Measurements from ENCODE around the gene CDC42BPG. TPM values are rescaled to one million over a fixed set of nuclear protein-coding genes. Genes with fewer than 3 reads are reported as not detected.

The CDC42BPG gene
- total RNA-seq, 1 experiment from 2014 or later, result 30.1 TPM

GRCh38 chr11:64874308-64875240 lies 30.1 kb upstream of the CDC42BPG start:
- ChIA-PET CTCF (interaction anchor here (0.7 to 1.1 kb wide), 2 partner anchors 13 to 14 kb away, joined by 3 read pairs; no protein-coding TSS in a partner anchor), POLR2A (interaction anchor here (1.7 to 5.5 kb wide), 2 partner anchors 10 to 28 kb away, joined by 6 to 36 read pairs; partner anchors contain the start of gene CDC42BPG), RAD21 (ENCODE audit: low non-redundant PET in 1 of 2, low total read pairs in 2 of 2, uncharacterized antibody in 2 of 2, unreplicated experiment in 2 of 2) (no interaction called here)
- H3K9ac ChIP-seq (ENCODE audit: low read length), result no peak overlapping the region
- H3K36me3 ChIP-seq (ENCODE audit: control insufficient read depth in 1 of 2, insufficient read depth in 2 of 2, low read length in 2 of 2), result peaks cover 19 to 47% of the 10 kb centered on the region in 2 experiments
- DNase-seq (ENCODE audit: low read depth, low spot score) (no peak), ATAC-seq (no peak)
- H3K9me2 ChIP-seq (ENCODE audit: insufficient read depth), result no peaks in the 10 kb centered on the region
- H4K20me1 ChIP-seq (ENCODE audit: insufficient read depth), result no peaks in the 10 kb centered on the region
- no TSS peak for BruUV-seq (replicated peaks)
- H2AFZ ChIP-seq (ENCODE audit: low read depth, low read length, poor library complexity, severe bottlenecking), result no peak overlapping the region
- no peak overlapping the region; the same call in 1 of the 2 replicates for H3K27ac ChIP-seq (ENCODE audit: low read depth, low read length)
- no peaks in the 10 kb centered on the region for H3K27me3 ChIP-seq (ENCODE audit: insufficient read depth, low read length)
- no peaks in the 10 kb centered on the region for H3K9me3 ChIP-seq (ENCODE audit: control insufficient read depth in 1 of 2, insufficient read depth in 1 of 2, low read depth in 1 of 2, low read length in 2 of 2)
- H3K79me2 ChIP-seq (ENCODE audit: insufficient read depth, low read length), result peaks cover 86% of the 10 kb centered on the region
- no peak overlapping the region for H3K4me2 ChIP-seq (ENCODE audit: low read length)
- TF ChIP-seq YY1 (IDR thresholded peaks at IDR 0.05; ENCODE audit: extremely low read depth, insufficient replicate concordance, low read depth, low read length) (no peak), CEBPB (IDR thresholded peaks at IDR 0.05; ENCODE audit: low read depth) (no peak), SRF (IDR thresholded peaks at IDR 0.05; ENCODE audit: low read depth) (no peak), ZFX (IDR thresholded peaks at IDR 0.05) (no peak), ZNF274 (IDR thresholded peaks at IDR 0.05; ENCODE audit: low read depth, low read length) (no peak), REST (IDR thresholded peaks at IDR 0.05; ENCODE audit: low read depth) (no peak), ZBTB33 (IDR thresholded peaks at IDR 0.05; ENCODE audit: extremely low read depth, insufficient replicate concordance, low read length) (no peak)
- intact Hi-C loops (cut with micrococcal nuclease), result no loop called here
- H3K4me3 ChIP-seq (replicated peaks in 1 of 2; ENCODE audit: low read depth in 1 of 2, low read length in 2 of 2), result no peak overlapping the region
- H3K4me1 ChIP-seq (ENCODE audit: control insufficient read depth in 1 of 2, insufficient read depth in 2 of 2, low read length in 2 of 2), result peaks cover 19 to 55% of the 10 kb centered on the region in 2 experiments
